ENCODE data around the gene ZNF688.
"Not testable (repeated sequence)": the region's sequence is repeated elsewhere in the genome, so short reads cannot be mapped to it uniquely, and the experiment has no call there.

ZNF688 gene

GRCh38 chr16:30553393-30553899, 18.1 kb downstream of the ZNF688 start:
- peaks cover 6 to 14% of the 10 kb centered on the region in 2 donors for H3K4me1 ChIP-seq (ENCODE audit: control insufficient read depth in 1 of 2, insufficient read depth in 2 of 2, low read length in 2 of 2)
- H3K9me3 ChIP-seq (ENCODE audit: control insufficient read depth in 1 of 2, low read length in 2 of 2) = no peaks in the 10 kb centered on the region
- peaks cover 10 to 17% of the 10 kb centered on the region in 2 donors for H3K36me3 ChIP-seq (ENCODE audit: control insufficient read depth in 1 of 2, insufficient read depth in 2 of 2, low read length in 2 of 2)
- no peak overlapping the region for H3K27ac ChIP-seq (ENCODE audit: low read length)
- no peak overlapping the region for H3K4me3 ChIP-seq (ENCODE audit: low read depth in 1 of 2, low read length in 2 of 2)
- H3K27me3 ChIP-seq (ENCODE audit: low read depth, low read length) = no peaks in the 10 kb centered on the region

- Histone ChIP-seq H3K36me3 (ENCODE audit: control insufficient read depth in 1 of 2, insufficient read depth in 2 of 2, low read length in 2 of 2) (peaks cover 10 to 17% of the 10 kb centered on the region in 2 donors), H3K9me3 (ENCODE audit: control insufficient read depth in 1 of 2, low read length in 2 of 2) (no peaks in the 10 kb centered on the region), H3K27ac (ENCODE audit: low read length) (no peak overlapping the region), H3K4me1 (ENCODE audit: control insufficient read depth in 1 of 2, insufficient read depth in 2 of 2, low read length in 2 of 2) (peaks cover 6 to 14% of the 10 kb centered on the region in 2 donors), H3K4me3 (ENCODE audit: low read depth in 1 of 2, low read length in 2 of 2) (no peak overlapping the region), H3K27me3 (ENCODE audit: low read depth, low read length) (no peaks in the 10 kb centered on the region)
Measured at GRCh38 chr16:30552956-30553355, 18.6 kb downstream of the ZNF688 start.

GRCh38 chr16:30551781-30552180, 19.7 kb downstream of the ZNF688 start:
- Histone ChIP-seq H3K36me3 (ENCODE audit: control insufficient read depth in 1 of 2, insufficient read depth in 2 of 2, low read length in 2 of 2) (peaks cover 10 to 17% of the 10 kb centered on the region in 2 donors), H3K4me3 (ENCODE audit: low read depth in 1 of 2, low read length in 2 of 2) (no peak overlapping the region), H3K4me1 (ENCODE audit: control insufficient read depth in 1 of 2, insufficient read depth in 2 of 2, low read length in 2 of 2) (peaks cover 6 to 8% of the 10 kb centered on the region in 2 donors), H3K9me3 (ENCODE audit: control insufficient read depth in 1 of 2, low read length in 2 of 2) (no peaks in the 10 kb centered on the region), H3K27ac (ENCODE audit: low read length) (no peak overlapping the region), H3K27me3 (ENCODE audit: low read depth, low read length) (no peaks in the 10 kb centered on the region)

- H3K4me1 ChIP-seq (ENCODE audit: control insufficient read depth in 1 of 2, insufficient read depth in 2 of 2, low read length in 2 of 2) = peaks cover 2 to 6% of the 10 kb centered on the region in 2 donors
- H3K36me3 ChIP-seq (ENCODE audit: control insufficient read depth in 1 of 2, insufficient read depth in 2 of 2, low read length in 2 of 2) = peaks cover 6 to 7% of the 10 kb centered on the region in 2 donors
- no peaks in the 10 kb centered on the region for H3K9me3 ChIP-seq (ENCODE audit: control insufficient read depth in 1 of 2, low read length in 2 of 2)
- peak overlapping the region; percentile 5 for H3K27ac ChIP-seq (ENCODE audit: low read length)
- H3K27me3 ChIP-seq (ENCODE audit: low read depth, low read length) = no peaks in the 10 kb centered on the region
- H3K4me3 ChIP-seq (ENCODE audit: low read depth in 1 of 2, low read length in 2 of 2) = no peak overlapping the region
Measured at GRCh38 chr16:30548416-30549253, 22.9 kb downstream of the ZNF688 start.

GRCh38 chr16:30546115-30546514, 25.4 kb downstream of the ZNF688 start:
- Histone ChIP-seq H3K9me3 (ENCODE audit: control insufficient read depth in 1 of 2, low read length in 2 of 2) (no peaks in the 10 kb centered on the region), H3K4me3 (ENCODE audit: low read depth in 1 of 2, low read length in 2 of 2) (no peak overlapping the region), H3K4me1 (ENCODE audit: control insufficient read depth in 1 of 2, insufficient read depth in 2 of 2, low read length in 2 of 2) (no peaks in the 10 kb centered on the region), H3K36me3 (ENCODE audit: control insufficient read depth in 1 of 2, insufficient read depth in 2 of 2, low read length in 2 of 2) (no peaks in the 10 kb centered on the region), H3K27me3 (ENCODE audit: low read depth, low read length) (no peaks in the 10 kb centered on the region), H3K27ac (ENCODE audit: low read length) (no peak overlapping the region)

- Histone ChIP-seq H3K27ac (ENCODE audit: low read length) (no peak overlapping the region), H3K4me1 (ENCODE audit: control insufficient read depth in 1 of 2, insufficient read depth in 2 of 2, low read length in 2 of 2) (no peaks in the 10 kb centered on the region), H3K4me3 (ENCODE audit: low read depth in 1 of 2, low read length in 2 of 2) (no peak overlapping the region), H3K36me3 (ENCODE audit: control insufficient read depth in 1 of 2, insufficient read depth in 2 of 2, low read length in 2 of 2) (no peaks in the 10 kb centered on the region), H3K9me3 (ENCODE audit: control insufficient read depth in 1 of 2, low read length in 2 of 2) (no peaks in the 10 kb centered on the region), H3K27me3 (ENCODE audit: low read depth, low read length) (no peaks in the 10 kb centered on the region)
Measured at GRCh38 chr16:30543067-30543466, 28.4 kb downstream of the ZNF688 start.

- H3K9me3 ChIP-seq (ENCODE audit: control insufficient read depth in 1 of 2, low read length in 2 of 2) = no peaks in the 10 kb centered on the region
- peak overlapping the region; percentile 61 for H3K27ac ChIP-seq (ENCODE audit: low read length)
- H3K36me3 ChIP-seq (ENCODE audit: control insufficient read depth in 1 of 2, insufficient read depth in 2 of 2, low read length in 2 of 2) = no peaks in the 10 kb centered on the region
- H3K4me1 ChIP-seq (ENCODE audit: control insufficient read depth in 1 of 2, insufficient read depth in 2 of 2, low read length in 2 of 2) = no peaks in the 10 kb centered on the region
- H3K4me3 ChIP-seq (ENCODE audit: low read depth in 1 of 2, low read length in 2 of 2) = no peak overlapping the region
- no peaks in the 10 kb centered on the region for H3K27me3 ChIP-seq (ENCODE audit: low read depth, low read length)
Measured at GRCh38 chr16:30541502-30542329, 29.8 kb downstream of the ZNF688 start.

- H3K4me1 ChIP-seq (ENCODE audit: control insufficient read depth in 1 of 2, insufficient read depth in 2 of 2, low read length in 2 of 2); H3K27me3 ChIP-seq (ENCODE audit: low read depth, low read length); H3K36me3 ChIP-seq (ENCODE audit: control insufficient read depth in 1 of 2, insufficient read depth in 2 of 2, low read length in 2 of 2); H3K9me3 ChIP-seq (ENCODE audit: control insufficient read depth in 1 of 2, low read length in 2 of 2); H3K4me3 ChIP-seq (ENCODE audit: low read depth in 1 of 2, low read length in 2 of 2): not testable (repeated sequence)
- peak overlapping the region; percentile 61 for H3K27ac ChIP-seq (ENCODE audit: low read length)
Measured at GRCh38 chr16:30540916-30541464, 30.5 kb downstream of the ZNF688 start.

- peaks cover 5 to 11% of the 10 kb centered on the region in 2 donors for H3K4me1 ChIP-seq (ENCODE audit: control insufficient read depth in 1 of 2, insufficient read depth in 2 of 2, low read length in 2 of 2)
- not testable (repeated sequence) for H3K27ac ChIP-seq (ENCODE audit: low read length); H3K36me3 ChIP-seq (ENCODE audit: control insufficient read depth in 1 of 2, insufficient read depth in 2 of 2, low read length in 2 of 2); H3K27me3 ChIP-seq (ENCODE audit: low read depth, low read length); H3K4me3 ChIP-seq (ENCODE audit: low read depth in 1 of 2, low read length in 2 of 2); H3K9me3 ChIP-seq (ENCODE audit: control insufficient read depth in 1 of 2, low read length in 2 of 2)
Measured at GRCh38 chr16:30539986-30540526, 31.5 kb downstream of the ZNF688 start.

- H3K36me3 ChIP-seq (ENCODE audit: control insufficient read depth in 1 of 2, insufficient read depth in 2 of 2, low read length in 2 of 2) = no peaks in the 10 kb centered on the region
- peaks cover 5 to 11% of the 10 kb centered on the region in 2 donors for H3K4me1 ChIP-seq (ENCODE audit: control insufficient read depth in 1 of 2, insufficient read depth in 2 of 2, low read length in 2 of 2)
- H3K27me3 ChIP-seq (ENCODE audit: low read depth, low read length) = no peaks in the 10 kb centered on the region
- H3K27ac ChIP-seq (ENCODE audit: low read length) = no peak overlapping the region
- H3K4me3 ChIP-seq (ENCODE audit: low read depth in 1 of 2, low read length in 2 of 2) = no peak overlapping the region
- H3K9me3 ChIP-seq (ENCODE audit: control insufficient read depth in 1 of 2, low read length in 2 of 2) = no peaks in the 10 kb centered on the region
Measured at GRCh38 chr16:30539000-30539964, 32.2 kb downstream of the ZNF688 start.
